H1 (cell line): ENCODE results near the gene PNMA1. TPM values are rescaled to one million over a fixed set of nuclear protein-coding genes. Genes with fewer than 3 reads are reported as not detected.
A peak's percentile ranks its signal among the peaks of the same experiment; 100 is the strongest.

Experiments
- ASH2L ChIP-seq: fragments of 200-600, 300-600 bp; sonication (generic); IDR thresholded peaks from one replicate; pipeline ENCODE4 v1.7.1; 2017; ENCODE audit warnings: low read length
- ATF2 ChIP-seq: IDR thresholded peaks from 2 replicates; pipeline ENCODE4 v1.6.1; 2012; ENCODE audit warnings: low read length, inconsistent platforms
- CBX8 ChIP-seq: fragments of 300-800, 300-1000 bp; sonication (generic); IDR thresholded peaks from 2 replicates; pipeline ENCODE4 v1.7.1; 2016; ENCODE audit warnings: low read depth, low read length, borderline replicate concordance
- CREB1 ChIP-seq: IDR thresholded peaks from 2 replicates; pipeline ENCODE4 v1.6.1; 2012; ENCODE audit warnings: inconsistent platforms
- EZH2 ChIP-seq: fragments of 200-600 bp; sonication (generic); IDR thresholded peaks from 2 replicates; pipeline ENCODE4 v1.7.1; 2012; ENCODE audit warnings: low read depth, mild to moderate bottlenecking, moderate library complexity, low read length, inconsistent platforms; ENCODE audit not compliant: severe bottlenecking
- HDAC2 ChIP-seq, 2 experiments: fragments of 300-600 bp in 1 of 2; sonication (generic) in 1 of 2; IDR thresholded peaks; 2 replicates each; pipeline ENCODE4 v1.6.1; 2011 to 2012; ENCODE audit warnings: low read depth in 2 of 2, low read length in 2 of 2, mild to moderate bottlenecking in 2 of 2, moderate library complexity in 2 of 2, borderline replicate concordance in 1 of 2, inconsistent platforms in 1 of 2
- POLR2A ChIP-seq, 2 experiments: IDR thresholded peaks; 1 replicate in 1 of 2; 2 replicates in 1 of 2; pipeline ENCODE4 v1.6.1; 2011; ENCODE audit warnings: low read depth in 2 of 2, low read length in 2 of 2, mild to moderate bottlenecking in 2 of 2; ENCODE audit errors: control extremely low read depth in 1 of 2
- RAD21 ChIP-seq, 2 experiments: IDR thresholded peaks in 1 of 2; conservative IDR thresholded peaks in 1 of 2; 2 replicates each; pipeline ENCODE4 v1.6.1; 2011; ENCODE audit warnings: low read depth in 2 of 2, low read length in 2 of 2, improper control_type of control experiment in 1 of 2, inconsistent platforms in 1 of 2, mild to moderate bottlenecking in 1 of 2, moderate library complexity in 1 of 2
- RXRA ChIP-seq: IDR thresholded peaks from 2 replicates; pipeline ENCODE4 v1.6.1; 2011; ENCODE audit warnings: low read depth, mild to moderate bottlenecking, low read length, moderate library complexity; ENCODE audit not compliant: insufficient read depth
- SUZ12 ChIP-seq: fragments of 200-600 bp; sonication (generic); IDR thresholded peaks from 2 replicates; pipeline ENCODE4 v1.6.1; 2012; ENCODE audit warnings: mild to moderate bottlenecking, inconsistent platforms, low read length, moderate library complexity, mixed read lengths
- TAF1 ChIP-seq: IDR thresholded peaks from 2 replicates; pipeline ENCODE4 v1.6.1; 2011; ENCODE audit warnings: mild to moderate bottlenecking, low read depth, low read length
- TCF12 ChIP-seq: IDR thresholded peaks from 2 replicates; pipeline ENCODE4 v1.6.1; 2011; ENCODE audit warnings: low read depth, mild to moderate bottlenecking, low read length
- polyA plus RNA-seq, 7 experiments: library from polyadenylated mRNA; depleted of rRNA in 3 of 7; stranded (reverse) in 5 of 7; unstranded in 2 of 7; fragments of >200 nt in 5 of 7; fragments of 200-250 nt in 2 of 7; gene quantifications; 1 replicate in 5 of 7; 2 replicates in 1 of 7; 4 replicates in 1 of 7; pipeline versions ENCODE4 v1.2.1 to v1.2.3, GENCODE V29; 2011 to 2013; ENCODE audit warnings: missing spikeins in 2 of 7, mixed read lengths in 2 of 7
- total RNA-seq: library from RNA; stranded (reverse); fragmentation: NEBNext Ultra II Directional; extraction: Animal tissue kit (Norgen Biotek cat#: 25700); gene quantifications from 2 replicates; pipeline ENCODE4 v1.2.1, GENCODE V29; 2021
- TF ChIP-seq, protein P1 (sequence below), 3 experiments: IDR thresholded peaks; 1 replicate in 2 of 3; 2 replicates in 1 of 3; pipeline versions ENCODE4 v1.5.1 to v1.6.1; 2011; ENCODE audit warnings: low read length in 3 of 3, mild to moderate bottlenecking in 3 of 3, inconsistent platforms in 2 of 3, low read depth in 1 of 3, moderate library complexity in 1 of 3; ENCODE audit not compliant: insufficient read depth in 1 of 3; ENCODE audit errors: control extremely low read depth in 1 of 3
- TF ChIP-seq, protein P2 (sequence below): IDR thresholded peaks from 2 replicates; pipeline ENCODE4 v1.6.1; 2012; ENCODE audit warnings: inconsistent platforms

PNMA1 gene
- total and polyA plus RNA-seq, 2 of the 8 experiments (the other 6 are each of a cell fraction or from before 2014, with no cell fraction given), result 15.8 to 52.7 TPM

- TF ChIP-seq RXRA (no peak), SUZ12 (peak; percentile 59; the same call in 1 of the 2 replicates), HDAC2 (IDR thresholded peaks at IDR 0.05; ENCODE audit: borderline replicate concordance in 1 of 2, low read depth in 2 of 2, low read length in 2 of 2) (peak in 1 of 2 experiments; percentile 30; a peak in 1 of 4 replicates), ASH2L (peak; percentile 45), TAF1 (peak; percentile 32; the same call in 1 of the 2 replicates), CREB1 (peak; percentile 25; the same call in 1 of the 2 replicates), CBX8 (no peak), POLR2A (IDR thresholded peaks at IDR 0.05; ENCODE audit: control extremely low read depth in 1 of 2, low read depth in 2 of 2, low read length in 2 of 2) (peak in 1 of 2 experiments; percentile 38; a peak in 2 of 3 replicates), ATF2 (no peak), TCF12 (peak; percentile 60; the same call in 1 of the 2 replicates), RAD21 (IDR thresholded peaks at IDR 0.05 in 1 of 2, conservative IDR thresholded peaks at IDR 0.05 in 1 of 2; ENCODE audit: low read depth in 2 of 2, low read length in 2 of 2) (peak; percentile 58 to 68), EZH2 (no peak)
- TF ChIP-seq, protein P1, sequence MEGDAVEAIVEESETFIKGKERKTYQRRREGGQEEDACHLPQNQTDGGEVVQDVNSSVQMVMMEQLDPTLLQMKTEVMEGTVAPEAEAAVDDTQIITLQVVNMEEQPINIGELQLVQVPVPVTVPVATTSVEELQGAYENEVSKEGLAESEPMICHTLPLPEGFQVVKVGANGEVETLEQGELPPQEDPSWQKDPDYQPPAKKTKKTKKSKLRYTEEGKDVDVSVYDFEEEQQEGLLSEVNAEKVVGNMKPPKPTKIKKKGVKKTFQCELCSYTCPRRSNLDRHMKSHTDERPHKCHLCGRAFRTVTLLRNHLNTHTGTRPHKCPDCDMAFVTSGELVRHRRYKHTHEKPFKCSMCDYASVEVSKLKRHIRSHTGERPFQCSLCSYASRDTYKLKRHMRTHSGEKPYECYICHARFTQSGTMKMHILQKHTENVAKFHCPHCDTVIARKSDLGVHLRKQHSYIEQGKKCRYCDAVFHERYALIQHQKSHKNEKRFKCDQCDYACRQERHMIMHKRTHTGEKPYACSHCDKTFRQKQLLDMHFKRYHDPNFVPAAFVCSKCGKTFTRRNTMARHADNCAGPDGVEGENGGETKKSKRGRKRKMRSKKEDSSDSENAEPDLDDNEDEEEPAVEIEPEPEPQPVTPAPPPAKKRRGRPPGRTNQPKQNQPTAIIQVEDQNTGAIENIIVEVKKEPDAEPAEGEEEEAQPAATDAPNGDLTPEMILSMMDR (IDR thresholded peaks at IDR 0.05; ENCODE audit: control extremely low read depth in 1 of 3, insufficient read depth in 1 of 3, low read depth in 1 of 3, low read length in 3 of 3), result peak; percentile 77 to 93 (median 77)
- TF ChIP-seq, protein P2, sequence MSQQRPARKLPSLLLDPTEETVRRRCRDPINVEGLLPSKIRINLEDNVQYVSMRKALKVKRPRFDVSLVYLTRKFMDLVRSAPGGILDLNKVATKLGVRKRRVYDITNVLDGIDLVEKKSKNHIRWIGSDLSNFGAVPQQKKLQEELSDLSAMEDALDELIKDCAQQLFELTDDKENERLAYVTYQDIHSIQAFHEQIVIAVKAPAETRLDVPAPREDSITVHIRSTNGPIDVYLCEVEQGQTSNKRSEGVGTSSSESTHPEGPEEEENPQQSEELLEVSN, result peak; percentile 52
These were observed 44.4 kb upstream of the PNMA1 start (continued) for GRCh38 chr14:73758392-73759182.
